NCI-H1930 (cell line): Measurements from ENCODE around the gene BTC.
"Not testable (repeated sequence)": the region's sequence is repeated elsewhere in the genome, so short reads cannot be mapped to it uniquely, and the experiment has no call there.

ENCODE experiments used
- DNase-seq, 2 experiments: peaks; one replicate each; lab custom pipeline; 2025; lab: John Stamatoyannopoulos, UW

The BTC gene, protein sequence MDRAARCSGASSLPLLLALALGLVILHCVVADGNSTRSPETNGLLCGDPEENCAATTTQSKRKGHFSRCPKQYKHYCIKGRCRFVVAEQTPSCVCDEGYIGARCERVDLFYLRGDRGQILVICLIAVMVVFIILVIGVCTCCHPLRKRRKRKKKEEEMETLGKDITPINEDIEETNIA

DNA sequence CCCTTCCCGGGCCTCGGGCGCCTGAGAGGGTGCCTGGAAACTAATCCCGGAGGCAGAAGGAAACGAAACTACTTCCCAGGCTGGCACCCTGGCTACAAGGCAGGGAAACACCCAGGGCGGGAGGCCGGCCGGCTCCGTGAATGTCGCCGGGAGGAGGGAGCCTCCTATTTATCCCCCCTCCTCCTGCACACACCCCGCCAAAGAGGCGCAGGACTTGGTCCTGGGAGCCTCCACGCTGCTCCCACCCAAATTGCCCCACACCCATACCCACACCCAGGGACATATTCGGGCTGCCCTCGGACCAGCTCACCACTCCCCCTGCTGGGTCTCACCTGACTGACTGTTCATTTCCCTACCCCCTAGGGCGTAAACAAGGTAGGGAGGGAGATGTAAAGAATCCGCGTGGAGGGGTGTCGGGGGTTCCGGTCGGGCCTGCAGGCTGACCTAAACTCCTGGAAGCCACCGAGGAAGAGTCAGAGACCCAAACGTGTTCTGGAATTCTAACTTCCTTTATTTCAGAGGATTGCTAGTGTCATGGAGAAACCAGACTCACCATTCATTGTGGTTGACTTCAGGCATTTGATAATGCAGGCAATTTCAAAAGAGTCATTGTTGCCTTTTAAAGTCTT, at the start of gene BTC:
BTC (minus strand) TSS at position 142 of the 629 bp plus-strand sequence. CDS start 198 bp downstream, outside the sequence.
- DNase-seq, result peak; percentile 16 to 21

DNA sequence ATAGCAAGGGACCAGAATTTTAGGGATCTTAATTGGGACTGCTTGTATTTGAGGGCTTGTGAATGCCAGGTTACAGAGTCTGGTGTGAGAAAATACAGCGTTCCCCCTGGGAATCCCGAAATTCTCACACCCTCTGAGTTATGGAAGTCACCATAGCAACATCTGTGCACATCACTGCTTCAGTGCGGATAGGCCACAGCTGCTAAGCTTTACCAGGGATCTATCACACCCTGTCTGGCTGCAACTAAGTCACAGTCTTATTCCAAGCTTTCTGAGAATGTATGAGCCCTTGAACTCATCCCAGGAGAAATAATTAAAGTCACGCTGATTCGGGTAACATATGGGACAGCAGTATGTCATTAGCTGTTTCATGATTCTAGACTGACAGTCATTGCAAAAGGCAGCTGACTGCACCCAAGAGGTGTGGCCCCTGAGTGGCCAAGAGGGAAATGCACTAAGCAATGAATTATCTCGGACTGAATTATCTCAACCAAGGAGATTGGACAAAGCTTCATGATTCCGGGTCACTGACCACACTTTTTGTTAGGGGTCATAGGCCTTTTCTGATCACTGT, 46.7 kb upstream of the BTC start:
- no peak for DNase-seq

DNA sequence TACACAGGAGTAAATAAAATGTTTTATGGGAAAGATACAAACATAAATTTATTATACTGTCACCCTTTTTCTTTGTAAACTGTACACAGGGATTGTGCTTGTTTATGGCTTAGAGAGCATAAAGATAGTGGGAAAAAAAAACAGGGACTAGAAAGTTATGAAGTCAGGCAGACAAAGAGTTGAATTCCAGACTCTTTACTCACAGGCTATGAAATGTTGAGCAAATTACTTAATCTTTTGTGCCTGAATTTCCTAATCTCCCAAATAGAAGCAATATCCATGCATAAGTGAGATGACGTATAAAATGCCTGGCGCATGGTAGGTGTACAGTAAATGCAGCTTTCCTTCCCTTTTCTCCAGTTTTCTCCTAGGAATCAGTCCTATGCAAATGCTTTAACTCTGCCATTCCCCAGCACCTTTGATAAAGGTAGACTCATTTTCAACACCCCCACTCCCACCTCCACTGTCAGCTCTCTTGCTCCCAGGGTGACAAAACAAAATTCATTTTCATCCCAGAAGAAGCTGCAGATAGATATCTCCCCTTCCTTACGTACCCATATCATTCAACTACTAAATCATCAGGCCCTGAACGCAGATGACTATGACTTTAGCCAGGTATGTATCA, 44.5 kb upstream of the BTC start:
- no peak for DNase-seq

DNA sequence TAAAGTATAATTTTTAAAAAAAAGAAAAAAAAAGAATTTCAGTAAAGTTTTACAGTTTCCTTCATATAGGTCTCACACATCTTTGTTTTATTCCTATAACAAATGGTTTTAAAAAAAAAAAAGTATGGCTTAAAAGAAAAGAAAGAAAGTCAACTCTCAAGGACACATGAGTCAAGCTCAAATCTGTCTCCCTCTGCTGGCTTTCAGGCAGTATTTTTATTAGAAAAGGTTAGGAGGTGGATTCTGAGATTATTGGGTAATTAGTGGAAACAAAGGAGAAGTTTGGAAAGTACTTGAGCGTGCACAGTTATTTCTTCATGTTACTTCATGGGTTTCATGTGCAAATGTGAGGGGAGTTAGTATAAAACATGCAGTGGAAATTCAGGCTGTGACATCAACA, 36.6 kb upstream of the BTC start:
- no peak for DNase-seq

DNA sequence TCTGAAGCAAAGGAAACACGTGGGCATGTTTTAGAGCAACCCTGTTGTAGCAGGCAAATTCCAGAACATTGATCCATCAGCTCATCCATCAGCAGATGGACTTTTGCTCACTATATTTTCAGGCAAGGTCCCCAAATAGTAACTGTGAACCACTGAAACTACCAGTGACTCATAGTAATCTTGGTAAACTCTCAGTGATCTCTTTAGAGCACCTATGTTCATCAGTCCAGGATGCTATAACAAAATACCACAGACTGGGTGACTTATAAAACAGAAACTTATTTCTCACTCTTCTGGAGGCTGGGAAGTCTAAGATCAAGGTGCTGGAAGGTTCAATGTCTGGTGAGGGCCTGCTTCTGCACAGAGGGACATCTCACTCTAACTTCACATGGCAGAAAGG, 28.9 kb upstream of the BTC start:
- no peak for DNase-seq

DNA sequence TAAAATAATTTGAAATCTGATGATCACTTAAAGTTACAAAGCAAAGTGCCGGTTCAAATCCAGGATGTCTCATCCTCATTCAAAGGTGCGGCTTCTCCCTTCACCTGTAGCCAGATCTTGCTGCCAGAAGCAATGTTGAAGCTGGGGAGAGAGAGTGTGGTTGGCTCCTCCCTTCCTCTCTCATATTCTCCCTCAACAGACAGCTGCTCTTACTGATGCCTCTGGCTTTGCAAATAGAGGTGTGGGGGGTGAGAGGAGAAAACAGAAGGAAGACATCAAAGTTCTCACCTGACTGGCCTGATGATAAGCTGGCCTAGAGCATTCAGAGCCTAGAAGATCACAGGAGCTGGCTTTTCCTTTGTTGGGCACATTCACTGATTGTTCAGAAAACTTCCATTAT, 28.3 kb upstream of the BTC start:
- no peak for DNase-seq

DNA sequence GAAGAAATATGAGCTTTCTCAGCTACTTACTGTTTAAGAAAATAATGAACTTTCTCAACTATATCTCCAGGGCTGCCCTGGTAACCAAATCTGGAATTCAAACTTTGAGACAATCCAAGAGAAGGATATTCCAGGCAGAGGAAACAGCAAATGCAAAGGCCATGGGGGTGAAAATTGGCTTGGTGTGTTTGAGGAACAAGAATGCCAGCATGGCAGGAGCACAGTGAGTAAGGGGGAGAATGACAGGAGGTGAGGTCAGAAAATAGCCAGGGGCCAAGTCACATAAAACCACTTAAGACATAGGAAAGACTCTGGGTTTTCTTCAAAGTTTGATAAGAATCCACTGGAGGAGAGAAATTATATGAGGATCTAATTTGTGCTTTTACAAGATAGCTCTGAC, 27.2 kb upstream of the BTC start:
- DNase-seq, result no peak

DNA sequence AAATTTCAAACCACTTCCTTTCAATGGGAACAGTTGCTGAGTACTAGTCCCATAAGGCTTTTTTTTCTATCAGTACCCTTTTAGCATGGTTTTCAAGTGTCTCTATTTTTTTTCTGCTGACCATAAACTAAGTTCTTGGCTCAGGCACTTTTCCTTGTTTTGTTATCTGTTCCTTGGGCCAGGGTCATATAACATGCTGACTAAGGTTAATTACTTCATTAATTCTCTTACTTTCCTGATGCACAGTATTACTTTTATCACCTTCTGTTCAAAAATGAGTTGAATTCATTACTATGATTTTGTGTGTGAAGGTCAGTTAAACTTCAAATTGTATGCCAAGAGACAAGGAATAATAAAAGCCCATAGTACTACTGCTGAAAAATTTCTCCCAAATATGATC, 19.7 kb upstream of the BTC start:
- DNase-seq, result no peak

DNA sequence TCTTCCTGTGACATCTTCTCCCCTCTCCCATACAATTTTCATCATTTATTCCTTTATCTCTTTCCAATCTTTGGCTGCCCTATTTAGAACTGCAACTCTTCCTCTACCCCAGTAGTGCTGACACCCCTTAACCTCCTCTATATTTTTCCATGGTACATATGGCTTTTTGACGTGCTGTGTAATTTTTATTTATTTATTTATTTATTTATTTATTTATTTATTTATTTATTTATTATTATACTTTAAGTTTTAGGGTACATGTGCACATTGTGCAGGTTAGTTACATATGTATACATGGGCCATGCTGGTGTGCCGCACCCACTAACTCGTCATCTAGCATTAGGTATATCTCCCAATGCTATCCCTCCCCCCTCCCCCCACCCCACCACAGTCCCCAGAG, 17.7 kb upstream of the BTC start:
- not testable (repeated sequence) for DNase-seq

DNA sequence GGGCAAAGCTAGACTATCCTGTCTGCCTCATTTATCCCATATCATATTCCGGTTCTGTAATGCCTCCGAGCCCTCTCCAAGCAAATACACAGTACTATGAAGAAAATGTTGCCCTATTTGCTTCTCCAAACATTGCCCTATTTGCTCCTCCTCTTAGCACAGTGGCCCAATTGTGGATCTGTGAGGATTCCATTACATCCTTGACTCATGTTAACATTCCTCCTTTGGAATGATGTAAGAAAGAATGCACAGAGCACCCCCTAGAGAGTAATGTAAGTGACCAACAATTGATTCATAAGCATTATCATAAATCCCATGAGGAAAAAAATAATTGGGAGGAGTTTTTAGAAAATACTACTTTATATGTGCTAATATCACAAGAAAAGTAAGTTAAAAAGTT, 11.3 kb upstream of the BTC start:
- DNase-seq, result no peak

DNA sequence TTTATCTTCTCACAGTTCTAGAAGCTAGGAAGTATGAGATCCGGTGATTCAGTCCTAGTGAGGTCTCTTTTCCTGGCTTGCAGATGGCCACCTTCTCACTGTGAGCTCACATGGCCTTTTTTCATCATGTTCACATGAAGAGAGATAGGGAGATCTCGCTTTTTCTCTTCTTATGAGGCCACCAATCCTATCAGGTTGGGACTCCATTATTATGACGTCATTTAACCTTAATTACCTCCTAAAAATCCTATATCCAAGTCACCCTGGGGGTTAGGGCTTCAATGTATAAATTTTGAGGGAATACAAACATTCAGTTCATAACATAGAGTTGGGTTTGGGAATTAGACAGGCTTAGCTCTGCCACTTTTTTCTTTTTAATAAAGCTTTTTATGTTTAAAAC, 6.0 kb upstream of the BTC start:
- DNase-seq, result no peak

DNA sequence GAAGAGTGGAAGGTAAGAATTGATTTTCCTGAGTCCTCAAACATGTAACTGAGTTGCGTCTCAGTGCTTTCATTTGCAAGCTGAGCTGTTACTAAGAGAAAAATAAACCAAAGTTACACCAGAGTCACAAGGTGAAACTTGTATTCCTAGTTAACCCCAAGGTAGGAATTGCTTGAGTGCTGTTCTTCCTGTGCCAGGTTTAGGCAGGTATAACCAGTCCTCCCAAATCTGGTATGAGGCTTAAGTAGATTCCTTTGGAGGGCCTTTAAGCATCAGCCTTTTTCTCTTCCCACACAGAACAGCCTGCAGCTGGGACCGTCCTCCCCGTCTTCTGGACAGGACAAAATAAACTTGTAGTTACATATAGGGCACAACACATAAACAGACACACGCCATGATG, 2.3 kb upstream of the BTC start:
- no peak for DNase-seq

DNA sequence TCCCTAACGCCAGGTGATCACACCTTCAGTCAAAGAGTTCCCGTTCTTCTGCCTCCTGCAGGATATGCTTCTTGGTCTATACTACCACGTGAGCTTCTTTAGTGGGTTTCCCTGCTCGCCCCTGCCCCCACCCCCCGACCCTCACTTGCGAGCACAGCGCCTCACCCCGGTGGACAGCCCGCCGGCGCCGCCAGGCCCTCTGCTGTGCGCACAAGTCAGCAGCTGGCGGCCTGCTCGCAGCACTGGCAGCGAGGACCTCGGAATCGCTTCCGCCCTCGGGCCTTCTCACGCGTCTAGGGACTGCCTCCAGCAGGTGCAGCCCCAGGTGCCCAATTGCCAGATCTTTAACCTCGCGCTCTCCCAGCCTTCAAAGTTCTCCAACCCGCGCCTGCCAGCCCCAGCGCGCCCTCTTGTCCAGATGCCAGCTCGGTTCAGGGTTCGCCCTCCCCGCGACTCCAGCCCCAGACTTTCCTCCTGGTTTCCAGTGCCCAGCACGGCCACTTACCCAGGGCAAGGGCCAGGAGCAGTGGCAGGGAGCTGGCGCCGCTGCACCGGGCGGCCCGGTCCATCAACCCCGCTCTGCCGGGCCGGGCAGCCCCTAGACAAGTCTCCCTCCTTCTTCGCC, 454 bp downstream of the BTC start:
- DNase-seq, result peak; percentile 54 to 69

DNA sequence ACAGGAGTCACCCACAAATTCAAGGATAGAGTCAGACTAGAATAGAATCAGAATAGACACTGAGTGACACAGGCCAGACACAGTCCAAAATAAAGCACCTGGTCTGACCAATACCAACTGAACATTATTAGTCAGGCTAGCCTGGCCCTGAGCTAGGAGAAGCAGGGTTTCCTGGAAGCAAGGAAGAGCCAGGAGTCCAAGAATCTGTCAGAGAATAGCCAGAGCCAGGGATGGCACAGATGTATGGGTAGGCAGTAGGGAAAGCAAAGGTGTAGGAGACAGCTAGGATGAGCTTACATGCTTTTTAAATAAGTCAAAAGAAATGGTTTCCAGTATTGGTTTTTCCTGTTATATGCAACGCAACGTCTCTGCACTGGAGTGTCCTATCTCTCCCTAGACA, 3.7 kb downstream of the BTC start:
- DNase-seq, result no peak

DNA sequence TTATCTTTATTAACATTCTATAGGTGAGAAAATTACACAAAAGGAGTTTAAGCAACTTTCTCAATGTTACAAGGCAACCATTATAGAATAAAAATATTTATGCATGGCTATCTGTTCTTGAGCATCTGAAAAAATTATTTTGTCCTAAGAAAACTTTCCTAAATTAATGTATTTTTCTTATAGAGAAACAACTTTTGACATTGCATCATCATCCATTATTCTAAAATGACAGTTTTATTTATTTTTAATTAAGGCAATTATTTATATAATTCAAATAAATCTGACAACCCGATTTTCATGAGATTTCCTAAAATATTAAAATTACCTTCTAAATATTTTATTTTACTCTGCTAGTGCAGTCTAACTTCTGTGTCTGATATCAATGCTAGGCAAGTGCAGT, 4.8 kb downstream of the BTC start:
- DNase-seq, result no peak

DNA sequence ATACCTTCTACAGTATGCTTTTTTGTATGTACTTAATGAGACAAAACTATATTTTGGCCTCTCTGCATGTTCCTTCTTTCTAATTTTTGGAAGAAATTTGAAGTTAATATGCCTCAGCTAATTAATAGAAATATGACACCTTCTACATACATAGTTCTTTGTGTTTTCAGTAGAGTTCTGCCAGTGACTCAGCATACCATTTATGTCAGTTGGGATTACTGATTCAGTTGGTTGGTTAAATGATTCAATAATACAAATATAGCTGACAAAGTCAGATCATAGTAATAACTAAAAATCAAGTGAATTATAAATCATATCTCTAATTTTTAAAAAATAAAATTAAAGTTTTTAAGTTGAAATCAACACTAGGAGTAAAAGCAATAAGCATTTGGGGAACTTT, 16.8 kb downstream of the BTC start:
- DNase-seq, result no peak

DNA sequence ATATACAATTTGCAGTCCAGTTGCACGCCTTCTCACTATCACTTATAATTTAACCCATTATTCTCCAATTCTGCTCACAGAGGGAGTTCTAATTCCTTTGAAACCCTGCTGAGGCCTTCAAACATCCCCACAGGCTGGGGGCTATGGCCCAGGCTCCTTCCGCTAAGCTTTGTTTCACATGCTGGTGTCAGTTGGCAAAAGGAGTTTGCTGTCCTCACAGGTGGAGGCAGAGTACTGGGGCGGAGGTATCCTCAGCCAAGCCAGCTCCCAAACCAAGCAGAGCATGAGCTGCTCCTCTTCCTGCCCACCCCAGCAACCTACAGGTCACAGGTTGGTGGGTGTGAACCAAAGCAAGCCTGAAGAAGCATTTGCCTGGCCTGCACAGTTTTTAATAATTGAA, 21.5 kb downstream of the BTC start:
- no peak for DNase-seq

DNA sequence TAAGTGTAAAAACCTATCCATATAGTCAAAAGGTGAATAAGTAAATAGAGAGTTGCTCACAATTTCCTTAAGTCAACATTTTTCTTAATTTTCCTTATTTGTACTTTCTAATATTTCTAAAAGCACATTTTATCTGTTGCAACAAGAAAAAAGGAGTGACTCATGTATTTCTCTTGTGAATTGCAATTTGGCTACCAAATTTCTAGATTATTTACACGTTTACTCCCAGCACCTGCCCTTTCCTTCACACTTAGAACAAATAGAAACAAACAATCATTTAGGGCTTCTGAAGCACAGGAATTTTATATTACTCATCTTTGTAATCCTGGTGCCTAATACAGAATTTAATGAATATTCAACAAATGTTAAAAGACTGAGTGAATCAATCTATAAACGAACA, 22.2 kb downstream of the BTC start:
- DNase-seq, result peak; percentile 21 to 23

DNA sequence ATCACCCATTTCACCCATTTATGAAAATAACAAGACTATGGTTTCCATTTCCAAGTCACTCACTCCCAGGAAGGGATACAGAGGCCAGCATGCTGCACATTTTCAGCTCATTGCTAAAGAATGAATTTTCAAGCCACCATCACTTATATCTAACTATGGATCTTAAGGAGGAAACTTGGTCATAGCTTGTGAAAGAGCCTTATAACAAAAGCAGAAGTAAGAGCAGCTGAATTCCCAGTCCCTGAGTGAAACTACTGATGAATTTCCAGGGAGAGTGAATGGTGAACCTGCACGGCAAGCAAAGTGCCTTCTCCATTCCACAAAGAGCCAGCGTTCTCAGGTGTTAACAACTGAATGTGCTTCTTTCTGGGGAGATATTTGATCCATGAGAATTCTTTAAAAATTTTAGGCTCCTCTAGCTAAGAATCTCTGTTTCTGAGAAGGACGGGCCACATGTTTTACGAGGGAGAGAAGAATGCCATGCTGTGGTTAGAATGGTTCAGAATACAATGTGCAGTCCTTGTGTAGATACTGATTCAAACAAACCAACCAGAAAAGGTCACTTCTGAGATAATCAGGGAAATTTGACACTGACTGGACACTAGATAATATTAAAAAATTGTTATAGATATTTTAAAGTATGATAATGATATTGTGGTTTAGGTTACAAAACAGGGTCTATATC, 24.0 kb downstream of the BTC start:
- DNase-seq, result no peak

DNA sequence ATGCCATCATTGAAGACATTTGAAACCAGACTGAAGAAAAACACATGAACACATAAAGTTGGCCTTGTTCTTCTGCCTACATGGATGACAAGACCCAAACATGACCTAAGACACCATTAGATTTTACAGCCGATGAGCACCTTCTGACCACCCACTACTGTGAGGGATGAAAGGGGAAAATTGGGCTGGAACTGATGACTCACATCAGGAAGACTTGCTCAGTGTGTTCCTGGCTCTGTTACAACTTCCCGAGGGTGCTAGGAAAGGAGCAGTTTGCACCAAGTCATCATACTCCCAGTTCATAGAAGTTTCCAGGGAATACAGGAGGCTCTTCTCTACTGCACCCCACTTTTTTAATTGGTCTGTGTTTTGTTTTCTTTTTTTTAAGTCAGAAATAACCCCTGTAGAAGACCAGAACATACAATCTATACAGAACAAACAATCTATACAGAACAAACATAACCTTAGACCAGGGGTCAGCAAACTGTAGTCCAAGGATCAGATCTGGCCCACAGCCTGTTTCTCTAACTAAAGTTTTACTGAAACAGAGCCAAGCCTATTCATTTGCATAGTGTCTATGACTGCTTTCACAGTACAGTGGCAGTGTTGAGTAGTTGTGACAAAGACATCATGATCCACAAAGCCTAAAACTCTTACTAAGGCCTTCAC, 25.3 kb downstream of the BTC start:
- no peak for DNase-seq

DNA sequence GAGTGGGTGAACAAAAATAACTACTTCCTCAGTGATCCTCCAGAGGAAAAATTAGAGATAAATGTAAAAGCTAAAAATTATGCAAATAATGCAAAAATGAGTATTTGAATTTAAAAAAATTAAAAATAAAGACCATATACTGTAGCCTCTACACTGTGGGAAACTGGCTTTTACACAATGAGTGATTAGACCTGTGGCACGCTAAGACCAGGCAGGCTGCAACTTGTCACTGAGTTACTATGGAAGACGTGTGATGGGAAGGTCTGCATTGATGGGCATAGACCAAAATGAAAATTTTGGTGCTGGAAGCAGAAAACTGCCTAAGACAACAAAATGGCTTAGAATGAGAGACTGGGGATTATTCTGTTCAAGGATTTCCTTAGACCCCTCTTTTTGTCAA, 30.2 kb downstream of the BTC start:
- DNase-seq, result no peak
